ENCODE results near the gene RXRA. TPM values are rescaled to one million over a fixed set of nuclear protein-coding genes. Genes with fewer than 3 reads are reported as not detected.

Gene RXRA
- total RNA-seq, 4 donors from 2014 or later = 17.1 to 84.6 (median 24.0) TPM

DNA sequence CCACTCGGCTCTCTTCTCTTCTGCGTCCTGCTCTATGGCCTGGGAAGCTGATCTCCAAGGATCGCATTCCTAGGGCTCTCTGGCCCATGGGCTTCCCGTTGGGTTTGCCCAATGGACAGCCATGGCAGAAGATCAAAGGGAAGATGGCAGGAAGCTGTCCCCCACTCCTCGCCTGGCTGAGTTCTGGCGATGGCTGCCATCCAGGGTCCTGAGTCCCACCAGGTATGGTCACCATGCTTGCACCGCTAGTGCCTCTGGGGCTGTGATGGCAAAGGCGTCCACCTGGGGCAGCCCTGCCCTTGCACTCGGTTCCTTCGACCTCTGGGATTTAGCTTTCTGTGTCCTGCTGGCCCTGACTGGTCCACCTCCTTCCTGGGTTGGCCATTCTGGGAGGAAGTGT, 156.0 kb downstream of the RXRA start:
- TF ChIP-seq POLR2A (IDR thresholded peaks at IDR 0.05) = no peak
- TF ChIP-seq, protein P1, sequence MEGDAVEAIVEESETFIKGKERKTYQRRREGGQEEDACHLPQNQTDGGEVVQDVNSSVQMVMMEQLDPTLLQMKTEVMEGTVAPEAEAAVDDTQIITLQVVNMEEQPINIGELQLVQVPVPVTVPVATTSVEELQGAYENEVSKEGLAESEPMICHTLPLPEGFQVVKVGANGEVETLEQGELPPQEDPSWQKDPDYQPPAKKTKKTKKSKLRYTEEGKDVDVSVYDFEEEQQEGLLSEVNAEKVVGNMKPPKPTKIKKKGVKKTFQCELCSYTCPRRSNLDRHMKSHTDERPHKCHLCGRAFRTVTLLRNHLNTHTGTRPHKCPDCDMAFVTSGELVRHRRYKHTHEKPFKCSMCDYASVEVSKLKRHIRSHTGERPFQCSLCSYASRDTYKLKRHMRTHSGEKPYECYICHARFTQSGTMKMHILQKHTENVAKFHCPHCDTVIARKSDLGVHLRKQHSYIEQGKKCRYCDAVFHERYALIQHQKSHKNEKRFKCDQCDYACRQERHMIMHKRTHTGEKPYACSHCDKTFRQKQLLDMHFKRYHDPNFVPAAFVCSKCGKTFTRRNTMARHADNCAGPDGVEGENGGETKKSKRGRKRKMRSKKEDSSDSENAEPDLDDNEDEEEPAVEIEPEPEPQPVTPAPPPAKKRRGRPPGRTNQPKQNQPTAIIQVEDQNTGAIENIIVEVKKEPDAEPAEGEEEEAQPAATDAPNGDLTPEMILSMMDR (IDR thresholded peaks at IDR 0.05) = no peak
- no peak for DNase-seq
- H3K4me3 ChIP-seq = no peak overlapping the region
- H3K27me3 ChIP-seq = no peaks in the 10 kb centered on the region
- H3K36me3 ChIP-seq = no peaks in the 10 kb centered on the region
- no peaks in the 10 kb centered on the region for H3K4me1 ChIP-seq
- no peaks in the 10 kb centered on the region for H3K9me3 ChIP-seq
- no peak overlapping the region for H3K27ac ChIP-seq
- intact Hi-C loops (cut with DNase I; ENCODE audit: low total_unique reads) = no loop called here

DNA sequence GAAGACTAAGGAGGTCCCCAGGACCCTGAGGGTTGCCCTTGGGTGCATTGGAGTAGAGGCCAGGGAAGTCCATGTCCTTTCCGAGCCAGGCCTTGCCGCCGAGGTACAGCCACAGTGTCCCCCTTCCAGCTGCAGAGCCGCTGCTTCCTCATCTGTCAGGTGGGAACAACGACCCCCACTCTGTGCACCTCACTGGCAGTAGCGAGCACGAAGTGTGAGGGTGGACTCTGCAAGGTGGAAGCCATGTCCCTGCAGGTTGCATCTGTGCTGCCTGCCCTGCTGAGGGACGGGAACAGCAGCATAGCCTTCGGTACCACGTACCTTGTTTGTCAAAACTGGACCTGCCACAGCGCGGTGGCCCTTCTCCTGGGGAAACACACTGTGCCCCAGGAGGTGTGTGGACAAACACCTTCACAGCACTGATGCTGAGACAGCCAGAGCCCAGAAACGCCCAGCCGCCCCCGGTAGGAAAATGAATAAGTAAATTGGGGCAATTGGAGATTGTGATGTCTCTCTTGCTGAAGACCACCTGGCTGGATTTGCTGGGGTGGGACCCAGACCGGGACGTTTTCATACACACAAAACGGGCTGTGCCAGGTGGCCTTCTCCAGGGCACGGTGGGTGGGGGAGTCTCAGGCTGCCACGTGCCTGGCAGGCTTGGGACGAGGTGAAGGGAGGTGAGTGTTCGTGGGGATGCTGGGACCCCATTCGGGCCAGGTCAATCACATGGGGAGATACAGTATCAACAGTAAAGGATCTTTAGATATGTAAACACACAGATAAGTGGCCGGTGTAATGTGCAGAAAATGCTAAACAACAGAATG, 157.3 kb downstream of the RXRA start:
- intact Hi-C loops (cut with DNase I; ENCODE audit: low total_unique reads) = no loop called here
- no peak for TF ChIP-seq POLR2A (IDR thresholded peaks at IDR 0.05)
- TF ChIP-seq, protein P1 (IDR thresholded peaks at IDR 0.05) = no peak

DNA sequence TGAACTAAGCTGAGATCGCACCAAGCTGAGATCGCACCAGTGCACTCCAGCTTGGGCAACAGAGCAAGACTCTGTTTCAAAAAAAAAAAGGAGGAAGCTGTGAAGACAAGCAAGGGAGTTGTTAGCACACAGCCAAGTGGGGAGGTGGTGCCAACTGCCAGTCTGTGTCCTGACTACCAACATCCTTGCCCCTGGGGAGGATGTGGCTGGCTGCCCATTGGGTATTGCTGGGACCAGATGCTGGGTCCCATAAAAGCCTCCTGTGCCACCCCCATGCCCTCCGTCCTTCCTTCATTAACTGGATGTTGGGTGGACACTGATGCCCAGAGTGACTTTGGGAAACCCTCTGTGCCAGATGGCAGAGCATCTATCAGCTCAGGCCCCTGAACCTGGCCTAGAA, 158.2 kb downstream of the RXRA start:
- Histone ChIP-seq H3K36me3 (no peaks in the 10 kb centered on the region), H3K4me1 (no peaks in the 10 kb centered on the region), H3K9me3 (no peaks in the 10 kb centered on the region), H3K27ac (no peak overlapping the region), H3K27me3 (no peaks in the 10 kb centered on the region), H3K4me3 (no peak overlapping the region)
- DNase-seq = peak in 1 of 2 donors; percentile 11
- TF ChIP-seq, protein P1 (IDR thresholded peaks at IDR 0.05) = no peak
- no peak for TF ChIP-seq POLR2A (IDR thresholded peaks at IDR 0.05)
- intact Hi-C loops (cut with DNase I; ENCODE audit: low total_unique reads) = no loop called here

More for the DNA sequence above, 157.3 kb downstream of the RXRA start:
- H3K4me1 ChIP-seq = no peaks in the 10 kb centered on the region
- no peak overlapping the region for H3K4me3 ChIP-seq
- no peak for DNase-seq
- no peaks in the 10 kb centered on the region for H3K9me3 ChIP-seq
- no peaks in the 10 kb centered on the region for H3K36me3 ChIP-seq
- no peaks in the 10 kb centered on the region for H3K27me3 ChIP-seq
- H3K27ac ChIP-seq = no peak overlapping the region

DNA sequence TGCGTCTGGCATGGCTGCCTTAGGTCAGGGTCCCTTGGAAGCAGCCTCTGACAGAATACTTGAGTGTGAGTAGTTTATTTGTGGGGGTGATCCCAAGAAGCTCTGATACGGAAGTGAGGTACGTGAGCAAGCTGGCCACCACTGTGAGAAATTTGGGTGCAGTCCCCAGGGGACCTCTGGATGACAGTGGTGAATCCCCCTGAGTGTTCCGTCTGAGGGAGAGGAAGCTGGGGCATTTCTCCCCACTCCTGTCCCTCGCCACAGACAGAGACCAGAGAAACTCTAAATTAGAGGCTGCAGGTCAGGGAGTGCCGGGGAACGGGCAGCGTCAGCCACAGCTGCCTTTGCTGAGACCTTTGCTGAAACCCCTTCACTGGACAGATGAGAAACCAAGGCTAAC, 159.4 kb downstream of the RXRA start:
- no peaks in the 10 kb centered on the region for H3K27me3 ChIP-seq
- no peak overlapping the region for H3K27ac ChIP-seq
- H3K9me3 ChIP-seq = no peaks in the 10 kb centered on the region
- no peak for TF ChIP-seq POLR2A (IDR thresholded peaks at IDR 0.05)
- TF ChIP-seq, protein P1 (IDR thresholded peaks at IDR 0.05) = no peak
- no peak for DNase-seq
- H3K4me3 ChIP-seq = no peak overlapping the region
- no peaks in the 10 kb centered on the region for H3K4me1 ChIP-seq
- no peaks in the 10 kb centered on the region for H3K36me3 ChIP-seq
- intact Hi-C loops (cut with DNase I; ENCODE audit: low total_unique reads) = no loop called here

DNA sequence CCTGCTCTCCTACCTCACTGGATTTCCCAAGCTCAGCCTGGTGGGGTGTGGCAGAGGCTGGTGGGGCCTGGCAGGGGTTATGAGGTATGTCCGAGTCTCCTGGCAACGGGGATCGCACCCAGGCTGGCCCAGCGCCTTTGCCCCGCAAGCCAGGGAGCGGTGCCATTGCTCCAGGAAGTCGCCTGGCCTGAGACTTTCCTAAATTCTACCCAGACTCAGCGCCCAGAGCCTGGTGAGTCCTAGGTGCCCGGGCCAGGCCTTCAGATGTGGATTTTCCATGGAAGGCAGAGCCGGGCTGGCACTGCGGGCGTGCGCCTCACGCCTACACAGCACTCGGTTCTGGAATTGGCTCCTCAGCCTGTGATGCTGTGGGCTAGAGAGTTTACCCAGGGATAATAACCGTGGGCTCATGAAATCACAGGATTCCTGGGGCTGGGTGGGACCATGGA, 159.9 kb downstream of the RXRA start:
- no peak overlapping the region for H3K4me3 ChIP-seq

More for the DNA sequence above, 159.9 kb downstream of the RXRA start:
- Histone ChIP-seq H3K27me3 (no peaks in the 10 kb centered on the region), H3K9me3 (no peaks in the 10 kb centered on the region), H3K36me3 (no peaks in the 10 kb centered on the region), H3K4me1 (no peaks in the 10 kb centered on the region), H3K27ac (no peak overlapping the region)
- intact Hi-C loops (cut with DNase I; ENCODE audit: low total_unique reads) = no loop called here
- peak in 1 of 2 donors; percentile 11 for DNase-seq
- TF ChIP-seq, protein P1 (IDR thresholded peaks at IDR 0.05) = no peak
- TF ChIP-seq POLR2A (IDR thresholded peaks at IDR 0.05) = no peak
